ENCODE data around the gene LDHAL6B.
A peak's percentile ranks its signal among the peaks of the same experiment; 100 is the strongest.
"Not testable (repeated sequence)": the region's sequence is repeated elsewhere in the genome, so short reads cannot be mapped to it uniquely, and the experiment has no call there.

The LDHAL6B gene

GRCh38 chr15:59206623-59207183 lies at the start of gene LDHAL6B:
Gene LDHAL6B, plus strand, starts transcription at chr15:59206843. Its CDS starts 98 bp downstream, at chr15:59206941.
- no peak for DNase-seq

GRCh38 chr15:59157396-59157795 lies 49.2 kb upstream of the LDHAL6B start:
- no peak for DNase-seq

GRCh38 chr15:59157840-59158700 lies 48.6 kb upstream of the LDHAL6B start:
- DNase-seq, result no peak

- no peak for DNase-seq
Measured at GRCh38 chr15:59158701-59159034, 48.0 kb upstream of the LDHAL6B start.

GRCh38 chr15:59159210-59159609 lies 47.4 kb upstream of the LDHAL6B start:
- DNase-seq, result no peak

GRCh38 chr15:59160880-59161593 lies 45.6 kb upstream of the LDHAL6B start:
- peak; percentile 64 for DNase-seq

- DNase-seq, result not testable (repeated sequence)
Measured at GRCh38 chr15:59162080-59162479, 44.6 kb upstream of the LDHAL6B start.

- peak; percentile 21 for DNase-seq
Measured at GRCh38 chr15:59165726-59166125, 40.9 kb upstream of the LDHAL6B start.

- DNase-seq, result no peak
Measured at GRCh38 chr15:59166166-59166565, 40.5 kb upstream of the LDHAL6B start.

- DNase-seq, result peak; percentile 47
Measured at GRCh38 chr15:59166601-59167265, 39.9 kb upstream of the LDHAL6B start.

- DNase-seq, result no peak
Measured at GRCh38 chr15:59168536-59168935, 38.1 kb upstream of the LDHAL6B start.

GRCh38 chr15:59169251-59169708 lies 37.4 kb upstream of the LDHAL6B start:
- DNase-seq, result no peak

- DNase-seq, result peak; percentile 42
Measured at GRCh38 chr15:59170295-59171066, 36.2 kb upstream of the LDHAL6B start.

GRCh38 chr15:59171067-59171397 lies 35.6 kb upstream of the LDHAL6B start:
- no peak for DNase-seq

- no peak for DNase-seq
Measured at GRCh38 chr15:59172289-59172901, 34.2 kb upstream of the LDHAL6B start.

- DNase-seq, result no peak
Measured at GRCh38 chr15:59173194-59173593, 33.4 kb upstream of the LDHAL6B start.

GRCh38 chr15:59174151-59174834 lies 32.4 kb upstream of the LDHAL6B start:
- no peak for DNase-seq

- DNase-seq, result peak; percentile 52
Measured at GRCh38 chr15:59174835-59175831, 31.5 kb upstream of the LDHAL6B start.

GRCh38 chr15:59176653-59177316 lies 29.9 kb upstream of the LDHAL6B start:
- DNase-seq, result no peak

GRCh38 chr15:59177317-59177660 lies 29.4 kb upstream of the LDHAL6B start:
- DNase-seq, result no peak

All from NCI-H510A (cell line).